Erythroblast (primary cell): ENCODE data around the gene GDPD5.

Source experiments
- GATA1 ChIP-seq: IDR thresholded peaks from 2 replicates; pipeline ENCODE4 v1.6.1; 2011; ENCODE audit warnings: low read depth, mild to moderate bottlenecking, control low read depth, low read length, moderate library complexity
- POLR2A ChIP-seq: IDR thresholded peaks from 2 replicates; pipeline ENCODE4 v1.6.1; 2011; ENCODE audit warnings: mild to moderate bottlenecking, low read length

GRCh38 chr11:75440960-75441803, 84.6 kb downstream of the GDPD5 start:
- TF ChIP-seq POLR2A (no peak), GATA1 (no peak)
